NT2/D1 (cell line): Measurements from ENCODE around the gene C1orf35.
A peak's percentile ranks its signal among the peaks of the same experiment; 100 is the strongest.

Experiments
- DNase-seq: peaks from one replicate; pipeline ENCODE4 v3.0.0-alpha.2; 2011; ENCODE audit warnings: low read depth, low spot score
- H3K27me3 ChIP-seq: 2 replicates; pipeline ENCODE4 v1.6.0; 2011; ENCODE audit warnings: mild to moderate bottlenecking; ENCODE audit not compliant: insufficient read length, insufficient read depth
- H3K36me3 ChIP-seq: 2 replicates; pipeline ENCODE4 v1.6.1; 2011; ENCODE audit warnings: mild to moderate bottlenecking, low read length, mixed read lengths; ENCODE audit not compliant: insufficient read depth, insufficient read length
- H3K4me1 ChIP-seq: 2 replicates; pipeline ENCODE4 v1.5.1; 2011; ENCODE audit not compliant: insufficient read depth, insufficient read length
- H3K4me3 ChIP-seq: 2 replicates; pipeline ENCODE4 v1.5.1; 2011; ENCODE audit warnings: low read depth; ENCODE audit not compliant: insufficient read length
- H3K9ac ChIP-seq: 2 replicates; pipeline ENCODE4 v1.6.0; 2011; ENCODE audit warnings: low read depth; ENCODE audit not compliant: insufficient read length
- H3K9me3 ChIP-seq: 2 replicates; pipeline ENCODE4 v1.5.1; 2011; ENCODE audit warnings: mild to moderate bottlenecking, low read length; ENCODE audit not compliant: insufficient read depth
- SUZ12 ChIP-seq: IDR thresholded peaks from 2 replicates; pipeline ENCODE4 v1.6.1; 2011; ENCODE audit not compliant: insufficient read length, insufficient read depth; ENCODE audit errors: extremely low read depth
- YY1 ChIP-seq: IDR thresholded peaks from 2 replicates; pipeline ENCODE4 v1.6.1; 2011; ENCODE audit not compliant: insufficient read length, insufficient read depth
- ZNF274 ChIP-seq: IDR thresholded peaks from 2 replicates; pipeline ENCODE4 v1.6.1; 2011; ENCODE audit warnings: mild to moderate bottlenecking, low read depth, low read length

C1orf35 gene

GRCh38 chr1:228091084-228091483 lies 12.0 kb downstream of the C1orf35 start:
- H3K9me3 ChIP-seq: peaks cover 48% of the 10 kb centered on the region; the same call in 1 of the 2 replicates
- DNase-seq: no peak
- peaks cover 87% of the 10 kb centered on the region for H3K36me3 ChIP-seq
- no peaks in the 10 kb centered on the region for H3K27me3 ChIP-seq
- H3K4me3 ChIP-seq: no peak overlapping the region
- H3K9ac ChIP-seq: no peak overlapping the region
- peaks cover 15% of the 10 kb centered on the region for H3K4me1 ChIP-seq
- TF ChIP-seq ZNF274 (no peak), SUZ12 (no peak), YY1 (no peak)

DNA sequence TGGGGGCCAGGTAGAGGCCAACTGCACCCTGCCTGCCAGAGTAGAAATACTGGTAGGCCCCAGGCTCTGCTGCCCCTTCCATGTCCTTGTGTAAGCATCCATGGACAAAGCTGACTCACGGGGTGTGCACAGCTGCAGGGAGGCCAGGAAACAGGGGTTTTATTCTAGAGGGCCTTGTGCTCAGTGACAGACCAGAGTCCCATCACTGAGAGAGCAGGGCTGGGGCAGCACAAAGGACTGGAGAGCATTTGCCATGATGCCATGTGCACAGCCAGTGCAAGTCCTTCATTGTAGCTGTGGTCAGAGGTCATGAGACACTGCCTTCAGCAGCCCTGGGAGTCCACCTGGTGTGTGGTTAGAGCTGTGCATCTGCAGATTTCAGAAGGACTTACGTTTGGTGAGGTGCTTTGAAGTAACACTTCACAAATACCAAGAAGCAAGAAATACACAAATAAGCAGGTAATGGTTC lies 12.5 kb downstream of the C1orf35 start:
- TF ChIP-seq YY1 (no peak), ZNF274 (no peak), SUZ12 (no peak)
- peaks cover 48% of the 10 kb centered on the region; the same call in 1 of the 2 replicates for H3K9me3 ChIP-seq
- H3K4me1 ChIP-seq: peaks cover 17% of the 10 kb centered on the region
- H3K27me3 ChIP-seq: no peaks in the 10 kb centered on the region
- peaks cover 87% of the 10 kb centered on the region for H3K36me3 ChIP-seq
- no peak overlapping the region for H3K9ac ChIP-seq
- no peak for DNase-seq
- H3K4me3 ChIP-seq: no peak overlapping the region

DNA sequence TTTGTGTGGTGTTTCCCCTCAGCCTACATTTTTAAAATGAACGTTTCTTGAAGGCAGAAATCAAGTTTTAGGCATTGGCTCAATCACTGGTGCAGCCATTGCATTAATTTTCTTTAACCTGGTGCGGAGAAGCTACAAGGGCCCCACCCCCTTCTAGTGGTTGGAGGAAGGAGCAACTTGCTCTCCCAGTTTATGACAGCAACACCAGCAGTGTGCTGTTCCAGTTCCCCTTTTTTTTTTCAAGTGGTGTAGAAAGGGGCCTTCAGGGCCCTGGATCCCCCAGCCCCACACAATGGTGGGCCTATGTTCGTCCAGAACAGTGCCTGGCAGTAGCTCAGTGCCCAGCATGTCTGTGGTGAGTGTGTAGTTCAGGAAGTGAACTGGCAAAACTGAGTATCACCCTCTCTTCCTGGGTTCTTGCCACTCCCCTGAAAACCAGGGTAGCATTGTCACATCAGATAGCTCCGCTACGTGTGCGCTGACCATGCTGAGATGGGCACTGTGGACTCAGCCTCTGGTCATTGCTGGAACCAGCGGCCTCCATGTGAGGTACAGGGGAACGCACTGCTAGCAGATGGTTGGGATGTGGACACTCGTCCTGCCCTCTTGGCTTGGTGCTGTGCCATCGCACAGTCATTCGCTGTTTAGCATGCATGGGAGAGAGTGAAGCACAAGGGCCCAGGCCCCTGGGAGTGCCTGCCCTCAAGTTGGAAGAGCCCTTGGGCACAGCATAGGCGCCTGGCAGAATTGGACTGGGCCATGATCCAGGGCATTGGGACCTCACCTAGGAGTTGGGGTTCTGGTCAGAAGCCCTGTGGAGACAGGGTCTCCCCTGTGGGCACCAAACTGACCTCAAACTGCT lies 13.4 kb downstream of the C1orf35 start:
- no peak for TF ChIP-seq ZNF274
- TF ChIP-seq SUZ12: no peak
- TF ChIP-seq YY1: no peak

GRCh38 chr1:228088586-228089498 lies 14.3 kb downstream of the C1orf35 start:
- Histone ChIP-seq H3K4me3 (no peak overlapping the region), H3K4me1 (peaks cover 24% of the 10 kb centered on the region), H3K9me3 (peaks cover 33% of the 10 kb centered on the region; the same call in 1 of the 2 replicates), H3K27me3 (no peaks in the 10 kb centered on the region), H3K9ac (no peak overlapping the region), H3K36me3 (peaks cover 86% of the 10 kb centered on the region)
- DNase-seq: no peak
- TF ChIP-seq YY1: no peak
- no peak for TF ChIP-seq SUZ12
- no peak for TF ChIP-seq ZNF274

More for the DNA sequence above, 13.4 kb downstream of the C1orf35 start:
- DNase-seq: no peak
- Histone ChIP-seq H3K4me3 (no peak overlapping the region), H3K9me3 (peaks cover 42% of the 10 kb centered on the region; the same call in 1 of the 2 replicates), H3K9ac (no peak overlapping the region), H3K27me3 (no peaks in the 10 kb centered on the region), H3K4me1 (peaks cover 23% of the 10 kb centered on the region), H3K36me3 (peaks cover 87% of the 10 kb centered on the region)

DNA sequence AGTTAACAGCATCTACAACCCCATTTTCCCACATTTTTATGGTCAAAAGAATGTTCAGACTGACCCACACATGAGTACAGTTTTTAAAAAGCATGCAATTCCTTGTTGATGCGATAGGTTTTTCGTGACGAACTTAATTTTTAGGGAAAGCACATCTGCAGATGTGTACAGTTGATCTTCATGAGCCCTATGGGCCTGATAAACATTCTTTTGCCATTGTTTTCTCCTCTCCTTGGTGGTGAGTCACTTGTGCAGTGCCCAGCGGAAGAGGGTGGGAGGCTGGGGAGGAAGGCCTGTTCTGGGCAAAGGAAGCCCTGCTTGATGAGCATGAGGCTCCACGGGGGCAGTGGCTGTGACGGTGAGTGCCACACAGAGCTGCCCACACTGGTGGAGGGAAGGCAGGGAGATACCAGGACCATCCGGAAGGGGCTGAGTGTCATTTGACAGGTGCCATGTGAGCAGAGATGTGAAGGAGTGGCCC lies 15.3 kb downstream of the C1orf35 start:
- DNase-seq: no peak
- Histone ChIP-seq H3K27me3 (no peaks in the 10 kb centered on the region), H3K36me3 (peaks cover 87% of the 10 kb centered on the region), H3K9ac (peak overlapping the region; percentile 16), H3K4me3 (no peak overlapping the region), H3K9me3 (peaks cover 22% of the 10 kb centered on the region; the same call in 1 of the 2 replicates), H3K4me1 (peaks cover 24% of the 10 kb centered on the region)
- no peak for TF ChIP-seq YY1

DNA sequence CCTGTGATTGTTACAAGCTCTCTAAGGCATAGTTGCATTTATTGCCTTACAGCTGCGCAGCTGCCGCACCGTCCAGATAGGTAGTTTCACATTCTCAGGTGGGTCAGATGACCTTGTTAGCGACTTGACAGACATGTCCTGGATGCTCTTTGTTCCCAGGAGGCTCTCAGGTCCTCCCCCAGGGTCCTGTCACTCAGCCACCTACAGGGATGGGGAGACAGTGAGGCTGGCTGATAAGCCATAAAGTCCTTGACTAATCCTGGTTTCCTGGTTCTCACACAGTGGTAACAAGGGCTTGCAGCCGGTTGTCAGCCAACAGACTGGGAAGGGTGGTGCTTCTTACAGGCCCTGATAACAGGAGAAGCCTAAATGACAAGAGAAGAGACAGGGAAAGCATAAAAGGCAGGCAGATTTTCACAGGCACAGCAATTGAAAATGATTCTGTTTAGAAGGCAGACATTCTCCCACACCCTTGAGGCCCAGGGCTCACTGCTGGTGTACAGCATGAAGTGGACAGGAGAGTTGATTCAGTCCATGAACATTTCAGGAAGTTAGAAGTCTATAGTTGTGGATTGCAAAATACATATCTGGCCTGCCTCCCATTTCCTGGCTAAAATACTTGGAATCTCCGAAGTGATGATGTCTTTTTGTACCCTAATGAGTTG lies 17.7 kb downstream of the C1orf35 start:
- no peak for TF ChIP-seq SUZ12
- no peak for TF ChIP-seq ZNF274
- TF ChIP-seq YY1: no peak
- DNase-seq: no peak
- H3K9me3 ChIP-seq: no peaks in the 10 kb centered on the region
- H3K4me1 ChIP-seq: peaks cover 24% of the 10 kb centered on the region
- H3K9ac ChIP-seq: peak overlapping the region; percentile 45
- no peak overlapping the region for H3K4me3 ChIP-seq
- no peaks in the 10 kb centered on the region for H3K27me3 ChIP-seq
- H3K36me3 ChIP-seq: peaks cover 63% of the 10 kb centered on the region
